Thyroid gland (tissue), 4 donors: ENCODE data around the gene KCTD6.

Source experiments
- POLR2A ChIP-seq, 2 donors: fragments of 450-650 bp; IDR thresholded peaks; one replicate each; pipeline ENCODE4 v1.6.1; 2017; ENCODE audit warnings: antibody characterized with exemption in 2 of 2, mild to moderate bottlenecking in 2 of 2, moderate library complexity in 1 of 2
- TF ChIP-seq, protein P1 (sequence below), 6 experiments: fragments of 200-600 bp in 3 of 6; fragments of 450-650 bp in 3 of 6; sonication (generic) in 3 of 6; IDR thresholded peaks; one replicate each; pipeline ENCODE4 v1.5.1; 2016 to 2019; ENCODE audit warnings: antibody characterized with exemption in 6 of 6, mild to moderate bottlenecking in 2 of 6, inconsistent platforms in 1 of 6, moderate library complexity in 1 of 6

DNA sequence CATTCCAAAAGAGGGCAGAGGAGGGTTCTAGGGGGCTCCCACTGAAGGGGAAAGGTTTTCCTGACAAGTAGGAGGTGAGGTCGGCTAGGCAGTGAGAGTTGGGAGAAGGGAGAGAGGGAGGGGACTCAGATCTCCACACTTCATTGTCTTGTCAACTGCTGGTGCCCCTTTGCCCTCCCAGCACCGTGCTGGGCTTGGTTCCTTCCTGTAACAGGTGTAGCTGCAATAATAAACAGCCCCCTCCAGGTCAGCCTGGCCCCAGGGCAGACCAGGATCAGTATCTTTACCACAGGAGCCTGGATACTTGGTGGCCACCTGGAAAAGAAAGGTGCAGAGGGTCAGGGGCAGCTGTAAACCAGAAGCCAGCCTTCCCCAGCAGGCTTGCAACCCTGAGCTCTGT, 2.9 kb upstream of the KCTD6 start:
- no peak for TF ChIP-seq POLR2A (IDR thresholded peaks at IDR 0.05)
- TF ChIP-seq, protein P1, sequence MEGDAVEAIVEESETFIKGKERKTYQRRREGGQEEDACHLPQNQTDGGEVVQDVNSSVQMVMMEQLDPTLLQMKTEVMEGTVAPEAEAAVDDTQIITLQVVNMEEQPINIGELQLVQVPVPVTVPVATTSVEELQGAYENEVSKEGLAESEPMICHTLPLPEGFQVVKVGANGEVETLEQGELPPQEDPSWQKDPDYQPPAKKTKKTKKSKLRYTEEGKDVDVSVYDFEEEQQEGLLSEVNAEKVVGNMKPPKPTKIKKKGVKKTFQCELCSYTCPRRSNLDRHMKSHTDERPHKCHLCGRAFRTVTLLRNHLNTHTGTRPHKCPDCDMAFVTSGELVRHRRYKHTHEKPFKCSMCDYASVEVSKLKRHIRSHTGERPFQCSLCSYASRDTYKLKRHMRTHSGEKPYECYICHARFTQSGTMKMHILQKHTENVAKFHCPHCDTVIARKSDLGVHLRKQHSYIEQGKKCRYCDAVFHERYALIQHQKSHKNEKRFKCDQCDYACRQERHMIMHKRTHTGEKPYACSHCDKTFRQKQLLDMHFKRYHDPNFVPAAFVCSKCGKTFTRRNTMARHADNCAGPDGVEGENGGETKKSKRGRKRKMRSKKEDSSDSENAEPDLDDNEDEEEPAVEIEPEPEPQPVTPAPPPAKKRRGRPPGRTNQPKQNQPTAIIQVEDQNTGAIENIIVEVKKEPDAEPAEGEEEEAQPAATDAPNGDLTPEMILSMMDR (IDR thresholded peaks at IDR 0.05) = no peak
